Measurements from ENCODE around the gene PIMREG.

PIMREG gene

GRCh38 chr17:6435968-6436367 lies 8.3 kb upstream of the PIMREG start:
- Histone ChIP-seq H3K4me1 (no peaks in the 10 kb centered on the region), H3K27me3 (no peaks in the 10 kb centered on the region), H4K20me1 (no peaks in the 10 kb centered on the region), H3K9ac (no peak overlapping the region), H3K4me3 (no peak overlapping the region), H3K9me3 (peaks cover 7% of the 10 kb centered on the region), H3K4me2 (no peak overlapping the region), H3K36me3 (no peaks in the 10 kb centered on the region), H3K27ac (no peak overlapping the region)
- TF ChIP-seq Cebpa-rat (IDR thresholded peaks at IDR 0.05): no peak

- Histone ChIP-seq H3K4me3 (no peak overlapping the region), H3K36me3 (no peaks in the 10 kb centered on the region), H3K27ac (no peak overlapping the region), H3K9me3 (no peaks in the 10 kb centered on the region), H3K27me3 (no peaks in the 10 kb centered on the region), H3K4me2 (no peak overlapping the region), H3K9ac (no peak overlapping the region), H3K4me1 (no peaks in the 10 kb centered on the region), H4K20me1 (no peaks in the 10 kb centered on the region)
- TF ChIP-seq Cebpa-rat (IDR thresholded peaks at IDR 0.05): no peak
Measured at GRCh38 chr17:6437466-6437865, 6.8 kb upstream of the PIMREG start.

- Histone ChIP-seq H3K27ac (no peak overlapping the region), H3K4me3 (no peak overlapping the region), H3K27me3 (no peaks in the 10 kb centered on the region), H3K36me3 (no peaks in the 10 kb centered on the region), H3K4me1 (0 out of 2 replicates have a peak, but pooled peaks cover under 1% of the 10 kb centered on the region), H4K20me1 (no peaks in the 10 kb centered on the region), H3K9ac (no peak overlapping the region), H3K4me2 (no peak overlapping the region), H3K9me3 (no peaks in the 10 kb centered on the region)
- TF ChIP-seq Cebpa-rat (IDR thresholded peaks at IDR 0.05): no peak
Measured at GRCh38 chr17:6437956-6438355, 6.3 kb upstream of the PIMREG start.

GRCh38 chr17:6439951-6440350 lies 4.3 kb upstream of the PIMREG start:
- Histone ChIP-seq H4K20me1 (no peaks in the 10 kb centered on the region), H3K36me3 (no peaks in the 10 kb centered on the region; the same call in 1 of the 2 replicates), H3K4me1 (peaks cover 16% of the 10 kb centered on the region), H3K4me2 (no peak overlapping the region), H3K27me3 (no peaks in the 10 kb centered on the region), H3K9ac (no peak overlapping the region), H3K4me3 (no peak overlapping the region), H3K9me3 (no peaks in the 10 kb centered on the region), H3K27ac (no peak overlapping the region)
- no peak for TF ChIP-seq Cebpa-rat (IDR thresholded peaks at IDR 0.05)

- no peak overlapping the region for H3K9ac ChIP-seq
- H3K9me3 ChIP-seq: no peaks in the 10 kb centered on the region
- no peak overlapping the region for H3K4me3 ChIP-seq
- H3K4me2 ChIP-seq: peak overlapping the region; percentile 96; the same call in 1 of the 2 replicates
- H3K27ac ChIP-seq: no peak overlapping the region
- peaks cover 27% of the 10 kb centered on the region for H3K36me3 ChIP-seq
- peaks cover 33% of the 10 kb centered on the region for H3K4me1 ChIP-seq
- no peak for TF ChIP-seq Cebpa-rat (IDR thresholded peaks at IDR 0.05)
- no peaks in the 10 kb centered on the region for H3K27me3 ChIP-seq
- H4K20me1 ChIP-seq: no peaks in the 10 kb centered on the region
Measured at GRCh38 chr17:6442775-6443174, 1.5 kb upstream of the PIMREG start.

- Histone ChIP-seq H3K4me3 (peak overlapping the region; percentile 70), H3K27me3 (no peaks in the 10 kb centered on the region), H3K4me1 (peaks cover 40% of the 10 kb centered on the region), H4K20me1 (peaks cover 9% of the 10 kb centered on the region; the same call in 1 of the 2 replicates), H3K9ac (peak overlapping the region; percentile 76), H3K9me3 (no peaks in the 10 kb centered on the region), H3K4me2 (peak overlapping the region; percentile 96), H3K27ac (peak overlapping the region; percentile 62; the same call in 1 of the 2 replicates), H3K36me3 (peaks cover 47% of the 10 kb centered on the region)
- TF ChIP-seq Cebpa-rat (IDR thresholded peaks at IDR 0.05): no peak
Measured at GRCh38 chr17:6444571-6445335, 498 bp downstream of the PIMREG start.

GRCh38 chr17:6446516-6447100 lies 2.4 kb downstream of the PIMREG start:
- Histone ChIP-seq H3K36me3 (peaks cover 56% of the 10 kb centered on the region), H3K27ac (no peak overlapping the region), H3K9ac (no peak overlapping the region), H3K9me3 (no peaks in the 10 kb centered on the region), H3K4me2 (no peak overlapping the region), H4K20me1 (peaks cover 21% of the 10 kb centered on the region; the same call in 1 of the 2 replicates), H3K27me3 (no peaks in the 10 kb centered on the region), H3K4me3 (no peak overlapping the region), H3K4me1 (peaks cover 58% of the 10 kb centered on the region)
- TF ChIP-seq Cebpa-rat (IDR thresholded peaks at IDR 0.05): no peak

GRCh38 chr17:6448473-6448872 lies 4.2 kb downstream of the PIMREG start:
- Histone ChIP-seq H3K9ac (no peak overlapping the region), H3K27ac (no peak overlapping the region), H3K36me3 (peaks cover 56% of the 10 kb centered on the region), H3K4me1 (peaks cover 72% of the 10 kb centered on the region), H3K9me3 (no peaks in the 10 kb centered on the region), H3K4me2 (no peak overlapping the region), H4K20me1 (peaks cover 22% of the 10 kb centered on the region; the same call in 1 of the 2 replicates), H3K27me3 (no peaks in the 10 kb centered on the region), H3K4me3 (no peak overlapping the region)
- TF ChIP-seq Cebpa-rat (IDR thresholded peaks at IDR 0.05): no peak

- no peak overlapping the region for H3K4me3 ChIP-seq
- peaks cover 75% of the 10 kb centered on the region for H3K4me1 ChIP-seq
- no peak for TF ChIP-seq Cebpa-rat (IDR thresholded peaks at IDR 0.05)
- peaks cover 22% of the 10 kb centered on the region; the same call in 1 of the 2 replicates for H4K20me1 ChIP-seq
- no peak overlapping the region for H3K9ac ChIP-seq
- peak overlapping the region; percentile 31; the same call in 1 of the 2 replicates for H3K4me2 ChIP-seq
- peaks cover 56% of the 10 kb centered on the region for H3K36me3 ChIP-seq
- no peaks in the 10 kb centered on the region for H3K27me3 ChIP-seq
- H3K27ac ChIP-seq: no peak overlapping the region
- H3K9me3 ChIP-seq: no peaks in the 10 kb centered on the region
Measured at GRCh38 chr17:6449307-6449706, 5.1 kb downstream of the PIMREG start.
